AG09319 (cell line): ENCODE results near the gene AREG.

Experiments
- DNase-seq: peaks from one replicate; pipeline ENCODE4 v3.0.0-alpha.2; 2010; ENCODE audit warnings: low read depth; ENCODE audit errors: extremely low read depth
- CTCF ChIP-seq: IDR thresholded peaks from 2 replicates; pipeline ENCODE4 v1.5.1; 2011; ENCODE audit warnings: low read depth, mild to moderate bottlenecking, inconsistent platforms, low read length, moderate library complexity

Gene AREG

GRCh38 chr4:74446193-74446868 lies 1.4 kb downstream of the AREG start:
- TF ChIP-seq CTCF = no peak
- no peak for DNase-seq

GRCh38 chr4:74446896-74447295 lies 2.0 kb downstream of the AREG start:
- TF ChIP-seq CTCF = no peak

GRCh38 chr4:74447636-74448233 lies 2.8 kb downstream of the AREG start:
- TF ChIP-seq CTCF = no peak
- DNase-seq = no peak

More at GRCh38 chr4:74446896-74447295, 2.0 kb downstream of the AREG start:
- no peak for DNase-seq

- DNase-seq = no peak
- no peak for TF ChIP-seq CTCF
Observed at GRCh38 chr4:74449571-74450297, 4.8 kb downstream of the AREG start.

- no peak for TF ChIP-seq CTCF
- no peak for DNase-seq
Observed at GRCh38 chr4:74450298-74450683, 5.4 kb downstream of the AREG start.

GRCh38 chr4:74451214-74451661 lies 6.3 kb downstream of the AREG start:
- no peak for TF ChIP-seq CTCF
- DNase-seq = no peak
